ENCODE results near the gene FLACC1. TPM values are rescaled to one million over a fixed set of nuclear protein-coding genes. Genes with fewer than 3 reads are reported as not detected.

Gene FLACC1
- total RNA-seq, 1 experiment from 2014 or later = 0.85 TPM

DNA sequence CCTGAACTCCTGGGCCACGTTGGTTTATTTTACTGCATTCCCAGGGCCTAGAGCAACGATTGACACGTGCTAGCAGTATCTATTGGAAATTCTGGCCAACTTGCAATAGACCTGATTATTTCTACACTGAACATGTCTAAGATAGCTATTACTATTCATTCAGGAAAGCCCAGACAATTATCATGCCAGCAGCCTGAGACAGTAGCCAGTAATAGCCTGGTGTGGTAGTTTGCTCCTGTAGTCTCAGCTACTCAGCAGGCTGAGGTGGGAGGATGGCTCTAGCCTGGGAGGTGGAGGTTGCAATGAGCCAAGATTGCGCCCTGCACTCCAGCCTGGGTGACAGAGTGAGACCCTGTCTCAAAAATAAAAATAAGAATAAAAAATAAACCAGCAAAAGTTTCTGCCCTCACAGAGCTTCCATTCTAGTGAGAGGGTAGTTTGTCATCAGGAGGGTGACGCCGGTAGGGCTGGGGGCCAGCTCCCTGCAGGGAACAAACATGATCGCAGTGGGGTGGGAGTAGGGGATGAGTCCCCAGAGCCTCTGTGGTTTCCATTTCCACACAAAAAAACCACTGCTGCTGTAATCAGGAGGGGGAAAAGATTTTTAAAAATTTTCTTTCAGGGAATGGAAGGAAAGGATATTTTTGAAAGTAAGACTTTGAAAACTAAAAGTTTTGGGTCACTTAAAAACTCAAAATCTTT, 92.5 kb downstream of the FLACC1 start:
- in situ Hi-C loops (cut with HindIII; ENCODE audit: low pct_unique_long_range_greater_than_20kb, low sequenced_read_pairs) = no loop called here
- no peak for DNase-seq (ENCODE audit: low read depth, low spot score)

DNA sequence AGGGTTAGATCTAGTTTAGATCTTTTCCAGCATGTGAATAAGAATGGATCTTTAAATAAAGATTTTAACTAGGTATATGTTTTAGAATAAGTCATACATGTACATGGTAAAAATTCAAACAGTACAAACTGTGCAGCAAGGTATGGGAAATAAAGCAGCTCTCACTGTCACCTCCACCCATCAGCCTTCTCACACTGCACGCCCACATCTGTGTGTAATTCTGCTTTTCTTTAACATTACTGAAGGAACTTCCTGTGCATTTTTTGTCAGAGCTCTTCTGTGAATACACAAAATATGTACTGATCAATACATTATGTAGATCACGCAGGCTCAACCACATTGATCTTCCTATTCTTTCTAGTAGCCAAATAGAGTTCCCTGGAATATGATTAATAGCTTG, 93.4 kb downstream of the FLACC1 start:
- no peak for DNase-seq (ENCODE audit: low read depth, low spot score)
- in situ Hi-C loops (cut with HindIII; ENCODE audit: low pct_unique_long_range_greater_than_20kb, low sequenced_read_pairs) = no loop called here

DNA sequence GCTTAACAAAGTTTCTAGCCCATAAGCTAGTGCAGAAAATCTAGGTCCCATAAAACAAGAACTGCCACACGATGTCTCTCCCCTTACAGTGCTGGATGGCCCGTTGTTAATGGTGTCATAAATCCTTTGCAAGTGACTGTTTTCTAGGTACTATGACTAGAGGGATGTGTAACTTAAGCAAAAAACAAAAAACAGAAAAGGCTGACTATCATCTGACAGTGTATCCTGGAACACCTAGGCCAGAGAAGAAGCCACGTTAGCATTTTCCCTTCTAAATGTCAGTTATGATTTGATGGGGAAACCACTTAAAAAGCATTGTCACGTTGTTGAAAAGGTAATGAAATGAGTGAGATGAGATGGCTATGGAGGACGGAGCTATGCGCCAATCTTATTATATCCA, 94.4 kb downstream of the FLACC1 start:
- in situ Hi-C loops (cut with HindIII; ENCODE audit: low pct_unique_long_range_greater_than_20kb, low sequenced_read_pairs) = no loop called here
- no peak for DNase-seq (ENCODE audit: low read depth, low spot score)

DNA sequence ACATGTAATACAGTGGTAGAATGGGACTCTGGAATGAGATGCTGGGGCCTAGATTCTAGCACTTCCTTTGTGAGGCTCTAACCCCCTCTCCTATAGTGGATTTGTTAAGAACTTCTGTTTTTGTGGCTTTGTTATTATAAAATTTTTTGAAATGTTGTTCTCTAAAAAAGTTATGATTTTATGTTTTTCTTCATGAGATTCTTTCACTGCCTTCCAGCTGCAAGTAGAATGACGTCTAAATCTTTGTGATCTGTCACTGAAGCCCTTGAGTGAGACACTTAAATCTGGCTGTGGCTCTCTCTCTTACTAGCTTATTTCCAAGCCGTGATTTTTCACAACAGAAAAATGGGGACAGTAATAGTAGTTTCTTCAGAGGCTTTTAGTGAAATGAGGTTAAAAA, 95.2 kb downstream of the FLACC1 start:
- in situ Hi-C loops (cut with HindIII; ENCODE audit: low pct_unique_long_range_greater_than_20kb, low sequenced_read_pairs) = no loop called here
- DNase-seq (ENCODE audit: low read depth, low spot score) = no peak

DNA sequence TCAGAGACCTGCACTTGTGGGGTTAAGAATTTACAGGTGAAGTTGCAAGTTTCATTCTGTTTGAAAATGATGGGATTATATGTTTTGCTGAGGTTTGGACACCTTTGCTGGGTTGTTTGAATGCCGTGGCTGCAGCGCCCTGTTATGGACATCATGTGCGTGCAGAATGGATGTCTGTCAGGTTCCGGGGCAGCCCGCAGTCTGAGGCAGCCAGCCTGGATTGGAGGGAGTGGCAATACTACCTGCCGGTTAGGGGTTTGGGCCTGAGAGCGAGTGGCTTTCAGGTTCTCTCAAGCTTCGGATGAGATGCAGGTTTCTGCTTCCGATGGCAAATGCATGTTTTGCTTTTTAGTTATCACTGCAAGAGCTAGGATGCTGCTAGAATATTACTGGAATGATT, 95.7 kb downstream of the FLACC1 start:
- in situ Hi-C loops (cut with HindIII; ENCODE audit: low pct_unique_long_range_greater_than_20kb, low sequenced_read_pairs) = no loop called here
- DNase-seq (ENCODE audit: low read depth, low spot score) = no peak

DNA sequence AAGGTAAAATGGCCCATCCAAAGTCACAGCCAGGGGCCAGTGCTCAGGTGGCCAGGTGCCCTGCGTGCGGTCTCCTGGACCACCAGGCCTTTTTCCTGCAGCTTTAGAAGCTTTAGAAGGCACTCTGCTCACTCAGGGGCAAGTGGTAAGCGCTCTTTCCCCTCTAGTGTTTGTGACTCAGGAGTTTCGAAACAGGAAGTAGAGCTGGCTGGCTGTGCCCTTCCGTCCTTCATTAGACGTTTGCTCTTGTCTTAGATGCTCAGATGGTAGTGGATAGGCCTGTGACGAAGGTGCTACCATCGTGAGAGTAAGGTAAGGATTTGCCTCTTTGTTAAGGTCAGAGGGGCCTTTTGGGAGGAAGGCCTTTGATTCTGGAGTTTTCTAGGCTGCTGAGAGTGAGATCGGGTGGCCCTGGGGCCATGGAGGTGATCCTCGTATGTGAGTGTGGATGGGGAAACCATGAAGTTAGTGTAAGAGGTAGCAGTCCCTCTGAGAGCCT, 96.8 kb downstream of the FLACC1 start, which contains the start of gene CASP8:
Gene CASP8 (plus strand): TSS at position 235 of the 499 bp plus-strand sequence. CDS start 5,951 bp downstream, outside the sequence.
- in situ Hi-C loops (cut with HindIII; ENCODE audit: low pct_unique_long_range_greater_than_20kb, low sequenced_read_pairs) = no loop called here
- no peak for DNase-seq (ENCODE audit: low read depth, low spot score)

DNA sequence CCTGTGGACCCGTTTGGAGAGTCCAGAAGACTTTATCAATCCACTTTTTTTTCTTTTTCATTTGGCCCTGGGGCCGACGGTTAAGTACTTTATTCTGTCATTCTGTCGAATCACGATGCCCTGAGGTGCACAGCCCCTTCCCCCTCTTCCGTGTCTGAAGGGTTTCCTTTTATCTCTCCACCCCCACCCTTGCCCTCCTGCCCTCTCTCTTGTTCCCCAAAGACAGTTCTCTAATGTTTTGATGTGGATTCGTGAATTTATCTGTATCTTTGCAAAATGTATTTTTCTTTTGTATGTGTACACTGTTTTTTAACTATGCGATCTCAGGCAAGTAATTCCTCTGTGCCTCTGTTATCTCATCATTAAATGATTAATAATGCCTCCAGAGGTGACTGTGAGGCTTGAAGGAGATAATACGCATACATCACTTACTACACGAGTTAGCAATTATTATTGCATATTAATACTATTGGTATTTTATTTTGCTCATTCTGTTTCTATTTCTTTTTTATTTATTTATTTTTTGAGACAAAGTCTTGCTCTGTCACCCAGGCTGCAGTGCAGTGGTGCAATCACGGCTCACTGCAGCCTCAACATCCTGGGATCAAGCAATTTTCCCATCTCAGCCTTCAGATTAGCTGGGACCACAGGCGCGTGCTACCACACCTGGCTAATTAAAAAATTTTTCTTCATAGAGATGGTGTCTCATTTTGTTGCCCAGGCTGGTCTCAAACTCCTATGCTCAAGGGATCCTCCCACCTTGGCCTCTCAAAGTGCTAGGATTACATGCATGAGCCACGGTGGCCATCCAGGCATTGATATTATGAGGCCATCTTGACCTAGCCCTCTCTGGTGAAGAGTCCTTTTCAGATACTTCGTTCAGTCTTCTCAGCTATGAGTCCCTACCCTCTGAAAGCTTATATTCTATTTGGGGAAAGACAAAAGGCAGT, 98.2 kb downstream of the FLACC1 start:
- in situ Hi-C loops (cut with HindIII; ENCODE audit: low pct_unique_long_range_greater_than_20kb, low sequenced_read_pairs) = no loop called here
- no peak for DNase-seq (ENCODE audit: low read depth, low spot score)

DNA sequence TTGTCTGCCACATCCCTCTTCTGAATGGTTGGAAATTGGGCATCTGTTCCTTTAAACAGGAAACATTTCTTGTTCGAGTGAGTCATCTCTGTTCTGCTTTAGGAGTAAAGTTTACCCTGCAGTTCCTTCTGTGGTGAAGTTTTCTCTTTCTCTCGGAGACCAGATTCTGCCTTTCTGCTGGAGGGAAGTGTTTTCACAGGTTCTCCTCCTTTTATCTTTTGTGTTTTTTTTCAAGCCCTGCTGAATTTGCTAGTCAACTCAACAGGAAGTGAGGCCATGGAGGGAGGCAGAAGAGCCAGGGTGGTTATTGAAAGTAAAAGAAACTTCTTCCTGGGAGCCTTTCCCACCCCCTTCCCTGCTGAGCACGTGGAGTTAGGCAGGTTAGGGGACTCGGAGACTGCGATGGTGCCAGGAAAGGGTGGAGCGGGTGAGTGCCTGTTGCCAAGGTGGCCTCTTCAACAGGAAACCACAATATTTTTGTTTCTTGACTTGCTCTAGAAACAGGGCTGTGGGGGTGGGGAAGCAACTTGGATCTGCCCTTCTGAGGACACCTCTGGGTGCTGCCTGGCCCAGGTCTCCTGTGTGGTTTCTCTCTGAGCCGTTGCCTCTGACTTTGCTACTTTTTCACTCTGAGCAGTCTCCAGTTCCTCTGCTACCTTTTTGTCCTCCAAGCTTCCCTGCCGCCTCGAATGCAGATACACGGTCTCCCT, 99.0 kb downstream of the FLACC1 start:
- DNase-seq (ENCODE audit: low read depth, low spot score) = peak; percentile 60
- in situ Hi-C loops (cut with HindIII; ENCODE audit: low pct_unique_long_range_greater_than_20kb, low sequenced_read_pairs) = no loop called here

DNA sequence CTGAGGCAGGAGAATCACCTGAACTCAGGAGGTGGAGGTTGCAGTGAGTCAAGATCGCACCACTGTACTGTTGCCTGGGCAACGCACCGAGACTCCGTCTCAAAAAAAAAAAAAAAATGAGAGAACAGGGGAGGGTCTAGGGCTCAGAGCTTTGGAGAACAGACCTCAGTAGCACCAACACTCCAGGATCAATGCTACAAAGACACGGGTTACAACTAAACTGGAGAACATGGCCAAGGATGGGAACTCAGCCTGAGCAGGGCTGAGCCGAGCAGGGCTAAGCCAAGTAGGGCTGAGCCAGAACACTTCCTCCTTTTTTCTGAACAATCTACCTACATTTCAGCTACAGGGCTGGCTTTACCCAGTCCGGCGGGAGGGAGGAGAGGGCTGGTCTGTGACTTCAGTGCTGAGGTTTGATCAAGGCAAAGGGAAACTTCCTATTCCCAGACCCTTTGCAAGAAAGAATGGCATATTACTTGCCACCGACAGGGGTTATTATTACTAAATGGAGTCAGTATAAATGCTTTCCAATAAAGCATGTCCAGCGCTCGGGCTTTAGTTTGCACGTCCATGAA, 99.7 kb downstream of the FLACC1 start:
- in situ Hi-C loops (cut with HindIII; ENCODE audit: low pct_unique_long_range_greater_than_20kb, low sequenced_read_pairs) = no loop called here
- no peak for DNase-seq (ENCODE audit: low read depth, low spot score)

DNA sequence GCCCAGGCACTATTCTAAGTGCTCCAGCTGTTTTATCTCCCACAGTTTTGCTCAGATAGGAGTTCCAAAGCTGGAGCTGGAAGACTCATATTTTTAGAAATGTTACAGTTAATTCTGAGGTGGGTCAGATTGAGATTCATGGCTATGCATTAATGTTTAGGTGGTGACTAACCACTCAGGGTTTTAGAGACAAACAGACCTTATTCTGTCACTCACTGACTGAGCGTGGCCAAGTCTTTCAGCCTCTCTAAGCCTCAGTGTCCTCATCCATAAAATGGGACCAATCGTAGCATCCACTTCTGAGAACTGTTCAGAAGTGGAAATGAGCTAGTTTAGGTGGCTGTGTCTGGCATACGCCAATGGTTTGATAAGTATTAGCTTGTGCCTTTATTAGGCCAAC, 101.1 kb downstream of the FLACC1 start:
- in situ Hi-C loops (cut with HindIII; ENCODE audit: low pct_unique_long_range_greater_than_20kb, low sequenced_read_pairs) = no loop called here

DNA sequence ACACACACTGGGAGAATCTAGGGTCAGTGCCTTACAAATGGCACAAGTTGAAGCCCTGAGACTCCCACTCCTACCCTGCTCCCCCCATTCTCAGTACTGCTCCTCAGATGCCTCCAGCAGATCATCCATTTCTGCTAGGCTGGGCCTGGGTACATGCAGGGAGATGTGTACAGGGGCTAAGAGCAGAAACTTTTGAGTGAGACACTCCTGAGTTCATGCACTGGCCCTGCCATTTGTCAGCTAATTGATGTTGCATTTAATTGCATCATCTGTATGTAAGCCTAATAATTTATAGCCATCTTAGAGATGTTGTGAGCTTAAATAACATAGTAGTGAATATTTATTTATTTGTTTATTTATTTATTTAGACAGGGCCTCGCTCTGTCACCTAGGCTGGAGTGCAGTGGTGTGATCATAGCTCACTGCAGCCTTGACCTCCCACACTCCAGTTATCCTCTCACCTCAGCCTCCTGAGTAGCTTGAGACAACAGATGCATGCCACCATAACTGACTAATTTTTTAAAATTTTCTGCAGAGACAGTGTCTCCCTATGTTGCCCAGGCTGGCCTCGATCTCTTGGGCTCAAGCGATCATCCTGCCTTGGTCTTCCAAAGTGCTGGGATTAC, 101.6 kb downstream of the FLACC1 start:
- in situ Hi-C loops (cut with HindIII; ENCODE audit: low pct_unique_long_range_greater_than_20kb, low sequenced_read_pairs) = no loop called here

More for the DNA sequence above, 101.1 kb downstream of the FLACC1 start:
- no peak for DNase-seq (ENCODE audit: low read depth, low spot score)

DNA sequence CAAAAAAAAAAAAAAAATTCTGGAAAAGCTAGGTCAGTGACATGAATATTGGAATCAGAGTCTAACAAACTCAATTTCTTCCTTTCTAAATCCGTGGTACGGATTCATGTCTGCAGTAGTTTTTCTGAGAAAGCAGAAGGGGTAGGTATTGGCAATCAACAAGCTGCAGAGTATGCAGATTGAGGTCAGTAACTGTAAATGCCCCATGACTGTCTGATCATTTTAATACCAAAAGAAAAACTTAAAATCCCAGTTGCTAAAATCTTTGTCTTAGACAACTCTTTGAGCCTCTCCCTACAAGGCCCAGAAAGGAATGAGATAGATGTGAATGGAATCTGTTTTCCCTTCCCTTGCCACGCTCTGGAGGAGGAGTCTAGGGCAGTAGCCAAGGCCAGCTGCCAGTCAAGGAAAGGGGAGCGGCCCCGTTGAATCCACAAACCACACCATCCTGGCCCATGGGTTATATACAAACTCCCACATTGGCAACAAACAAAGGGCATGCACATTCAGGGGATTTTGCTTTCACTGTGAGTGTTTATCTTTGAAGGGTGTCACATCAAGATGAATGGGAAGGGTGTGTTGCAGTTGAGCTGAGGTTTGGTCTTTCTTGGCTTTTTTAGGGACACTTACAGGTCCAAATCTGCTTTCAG, 102.9 kb downstream of the FLACC1 start:
- in situ Hi-C loops (cut with HindIII; ENCODE audit: low pct_unique_long_range_greater_than_20kb, low sequenced_read_pairs) = no loop called here
- peak; percentile 46 for DNase-seq (ENCODE audit: low read depth, low spot score)

More for the DNA sequence above, 101.6 kb downstream of the FLACC1 start:
- DNase-seq (ENCODE audit: low read depth, low spot score) = no peak

DNA sequence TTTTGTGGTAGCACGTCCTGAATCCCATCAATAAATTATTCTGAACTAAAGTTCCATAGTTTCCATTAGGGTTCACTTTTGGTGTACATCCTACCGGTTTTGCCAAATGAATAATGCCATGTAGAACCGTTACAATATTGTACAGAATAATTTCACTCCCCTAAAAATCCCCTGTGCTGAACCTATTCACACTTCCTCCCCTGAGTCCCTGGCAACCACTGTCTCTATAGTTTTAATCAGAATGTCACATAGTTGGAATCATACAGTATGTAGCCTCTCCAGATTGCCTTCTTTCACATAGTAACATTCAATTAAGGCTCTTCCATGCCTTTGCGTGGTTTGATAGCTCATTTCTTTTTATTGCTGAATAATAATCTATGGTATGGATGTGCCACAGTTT, 106.4 kb downstream of the FLACC1 start:
- DNase-seq (ENCODE audit: low read depth, low spot score) = no peak
- in situ Hi-C loops (cut with HindIII; ENCODE audit: low pct_unique_long_range_greater_than_20kb, low sequenced_read_pairs) = no loop called here

DNA sequence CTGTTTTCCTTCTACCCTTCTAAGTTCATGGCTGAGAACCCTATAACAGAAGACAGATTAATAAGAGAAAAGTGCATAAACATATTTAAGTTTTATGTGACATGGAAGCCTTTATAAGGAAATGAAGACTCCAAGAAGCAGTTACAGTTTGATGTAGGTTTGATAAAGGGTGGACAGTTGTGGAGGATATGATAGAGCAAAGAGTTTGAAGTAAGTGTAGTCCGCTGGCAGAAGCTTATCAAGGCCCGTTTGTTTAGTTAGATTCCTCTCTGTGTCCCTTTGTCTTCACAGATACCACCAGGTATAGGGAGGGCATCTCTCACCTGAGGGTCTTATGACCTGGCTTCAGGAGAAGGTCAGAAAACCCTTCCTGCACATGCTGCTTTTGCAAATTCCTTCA, 107.3 kb downstream of the FLACC1 start:
- in situ Hi-C loops (cut with HindIII; ENCODE audit: low pct_unique_long_range_greater_than_20kb, low sequenced_read_pairs) = no loop called here
- no peak for DNase-seq (ENCODE audit: low read depth, low spot score)

DNA sequence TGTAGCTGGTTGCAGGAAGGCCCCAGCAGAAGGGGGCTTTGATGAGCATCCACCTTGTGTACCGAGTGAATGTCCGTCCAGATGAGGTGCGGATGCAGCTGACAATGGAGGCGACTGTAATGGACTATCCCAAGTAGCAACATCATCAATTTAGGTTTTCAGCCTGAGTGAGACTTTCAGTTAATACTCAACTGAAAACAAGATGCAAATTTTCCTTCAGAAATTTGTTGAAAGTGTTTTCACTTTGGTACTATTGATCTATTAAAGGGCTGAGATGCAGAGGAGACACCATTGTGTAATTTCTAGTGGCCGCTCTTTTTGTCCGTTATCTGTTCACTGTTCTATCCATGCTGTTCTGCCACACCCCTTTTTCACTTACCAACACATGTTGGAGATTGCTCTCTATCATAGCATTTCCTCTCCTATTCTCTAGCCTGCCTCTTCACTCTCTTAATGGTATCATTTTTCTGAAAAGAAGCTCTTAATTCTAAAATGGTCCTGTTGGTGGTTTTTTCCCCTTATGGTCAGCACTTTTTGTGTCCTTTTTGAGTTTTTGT, 108.8 kb downstream of the FLACC1 start:
- DNase-seq (ENCODE audit: low read depth, low spot score) = no peak
- in situ Hi-C loops (cut with HindIII; ENCODE audit: low pct_unique_long_range_greater_than_20kb, low sequenced_read_pairs) = no loop called here

DNA sequence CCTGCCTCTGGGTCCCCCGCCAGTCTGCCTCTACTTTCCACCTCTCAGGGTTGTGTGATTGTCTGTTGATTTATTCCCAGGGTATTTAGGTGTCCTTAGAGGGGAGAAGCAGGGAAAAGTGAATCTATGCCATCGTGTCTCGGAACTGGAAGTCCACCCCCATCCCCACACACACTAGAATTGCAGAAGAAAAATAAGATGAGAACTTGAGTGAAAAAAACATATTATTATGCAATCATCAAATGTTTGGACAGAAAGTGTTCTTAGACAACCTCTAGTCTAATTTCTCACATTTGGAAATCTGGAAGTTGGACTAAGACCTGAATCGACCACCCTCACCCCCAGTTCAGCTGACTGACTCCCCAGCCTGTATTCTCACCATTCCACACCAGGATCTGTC, 110.9 kb downstream of the FLACC1 start:
- DNase-seq (ENCODE audit: low read depth, low spot score) = no peak
- in situ Hi-C loops (cut with HindIII; ENCODE audit: low pct_unique_long_range_greater_than_20kb, low sequenced_read_pairs) = no loop called here

All from SK-MEL-5 (cell line).